CD4-positive, alpha-beta T cell (primary cell): ENCODE measurements around the gene MTCL1. TPM values are rescaled to one million over a fixed set of nuclear protein-coding genes. Genes with fewer than 3 reads are reported as not detected.

Experiments used
- ATAC-seq: fragments of 200-7000 bp; cut with Tn5 transposase; one replicate; pipeline ENCODE4 v1.10.0; 2022; ENCODE audit warnings: mild to moderate bottlenecking; ENCODE audit not compliant: poor library complexity
- CTCF ChIA-PET: fragments of 350-600 bp; sonication (Branson Sonifier 250); formaldehyde crosslinking; loops from one replicate; lab custom pipeline; 2021; ENCODE audit warnings: antibody characterized with exemption, inconsistent platforms; lab: Charles Lee
- POLR2A ChIA-PET: fragments of 350-600 bp; sonication (Branson Sonifier 250); formaldehyde crosslinking; loops from one replicate; lab custom pipeline; 2021; ENCODE audit warnings: antibody characterized with exemption, inconsistent platforms; lab: Charles Lee
- DNase-seq, 14 experiments: peaks; one replicate each; pipeline ENCODE4 v3.0.0-alpha.2; 2013 to 2020; ENCODE audit warnings: mixed read lengths in 2 of 14
- H3K27ac ChIP-seq, 2 donors: one replicate each; pipeline versions ENCODE4 v1.5.1 to v1.7.0; 2013; ENCODE audit warnings: low read length in 2 of 2, low read depth in 1 of 2, mild to moderate bottlenecking in 1 of 2
- H3K27me3 ChIP-seq, 2 experiments: 1 replicate in 1 of 2; 2 replicates in 1 of 2; pipeline versions ENCODE4 v1.6.1 to v1.7.0; 2013; ENCODE audit warnings: low read length in 2 of 2, control low read depth in 1 of 2, mild to moderate bottlenecking in 1 of 2, moderate library complexity in 1 of 2; ENCODE audit not compliant: insufficient read depth in 2 of 2, control insufficient read depth in 1 of 2
- H3K36me3 ChIP-seq: one replicate; pipeline ENCODE4 v1.6.1; 2013; ENCODE audit warnings: low read length, control low read depth; ENCODE audit not compliant: insufficient read depth
- H3K4me1 ChIP-seq: one replicate; pipeline ENCODE4 v1.6.1; 2013; ENCODE audit warnings: low read length, control low read depth; ENCODE audit not compliant: insufficient read depth
- H3K4me3 ChIP-seq: one replicate; pipeline ENCODE4 v1.5.1; 2013; ENCODE audit warnings: mild to moderate bottlenecking, low read length, moderate library complexity
- H3K9me3 ChIP-seq, 2 experiments: 1 replicate in 1 of 2; 2 replicates in 1 of 2; pipeline versions ENCODE4 v1.6.1 to v1.7.0; 2013; ENCODE audit warnings: low read length in 2 of 2, mild to moderate bottlenecking in 2 of 2, control low read depth in 1 of 2, moderate library complexity in 1 of 2; ENCODE audit not compliant: control insufficient read depth in 1 of 2, insufficient read depth in 1 of 2
- H3K27ac Mint-ChIP-seq: one replicate; pipeline ENCODE4 v1.8.0; 2020; ENCODE audit warnings: mixed read lengths
- H3K27me3 Mint-ChIP-seq: one replicate; pipeline ENCODE4 v1.8.0; 2021; ENCODE audit warnings: mixed read lengths
- H3K36me3 Mint-ChIP-seq: one replicate; pipeline ENCODE4 v1.8.0; 2021; ENCODE audit warnings: low read depth, mixed read lengths
- H3K4me1 Mint-ChIP-seq: one replicate; pipeline ENCODE4 v1.8.0; 2021; ENCODE audit warnings: low read depth, mixed read lengths
- H3K4me3 Mint-ChIP-seq: one replicate; pipeline ENCODE4 v1.8.0; 2020; ENCODE audit warnings: mild to moderate bottlenecking, mixed read lengths
- H3K9me3 Mint-ChIP-seq: one replicate; pipeline ENCODE4 v1.8.0; 2020; ENCODE audit warnings: mixed read lengths
- intact Hi-C, 2 experiments: fragments of 100-400 bp; cut with DNase I in 1 of 2; cut with micrococcal nuclease in 1 of 2; formaldehyde crosslinking; loops; one replicate each; pipeline versions ENCODE4 v1.15.1 to v1.9.0; 2023 to 2025; cut with DNase I, micrococcal nuclease
- total RNA-seq, 174 experiments: library from RNA in 2 of 174; stranded (reverse) in 2 of 174; gene quantifications; one replicate each; pipeline ENCODE4 v1.2.3 and lab custom pipeline; 2021 to 2026
- TF ChIP-seq, protein P1 (sequence below): fragments of 200-600 bp; IDR thresholded peaks from one replicate; pipeline ENCODE4 v1.8.0; 2022; ENCODE audit warnings: antibody characterized with exemption, mild to moderate bottlenecking

MTCL1 gene
- total RNA-seq, 2 experiments from 2014 or later: 0.11 to 0.55 TPM

DNA sequence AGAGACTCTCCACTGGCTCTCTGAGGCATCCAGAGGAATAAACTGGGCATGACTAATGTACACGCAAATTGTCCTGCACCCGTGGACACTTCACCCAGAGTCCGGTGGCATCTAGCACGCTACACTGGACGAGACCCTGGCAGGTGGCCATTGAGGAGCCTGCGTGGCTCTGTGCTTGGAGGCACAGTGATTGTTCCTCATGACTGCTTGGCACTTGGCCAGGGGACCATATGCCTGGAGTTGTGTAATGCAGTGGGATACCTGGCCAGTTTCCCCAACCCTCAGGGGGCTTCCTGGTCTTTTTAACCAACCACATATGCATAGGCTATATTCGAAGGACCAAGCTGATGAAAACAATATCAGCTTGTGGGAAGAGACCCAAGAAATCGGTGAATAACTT lies 66.6 kb downstream of the MTCL1 start:
- Histone ChIP-seq H3K36me3 (no peaks in the 10 kb centered on the region), H3K4me3 (no peak overlapping the region), H3K4me1 (no peaks in the 10 kb centered on the region), H3K9me3 (no peaks in the 10 kb centered on the region), H3K27me3 (no peaks in the 10 kb centered on the region), H3K27ac (no peak overlapping the region)
- Mint-ChIP-seq H3K9me3 (no peaks in the 10 kb centered on the region), H3K36me3 (no peaks in the 10 kb centered on the region), H3K27ac (no peak overlapping the region), H3K27me3 (no peaks in the 10 kb centered on the region), H3K4me1 (no peaks in the 10 kb centered on the region), H3K4me3 (no peak overlapping the region)
- intact Hi-C loops: no loop called here
- ChIA-PET POLR2A (no interaction called here), CTCF (no interaction called here)
- DNase-seq (no peak), ATAC-seq (no peak)
- TF ChIP-seq, protein P1, sequence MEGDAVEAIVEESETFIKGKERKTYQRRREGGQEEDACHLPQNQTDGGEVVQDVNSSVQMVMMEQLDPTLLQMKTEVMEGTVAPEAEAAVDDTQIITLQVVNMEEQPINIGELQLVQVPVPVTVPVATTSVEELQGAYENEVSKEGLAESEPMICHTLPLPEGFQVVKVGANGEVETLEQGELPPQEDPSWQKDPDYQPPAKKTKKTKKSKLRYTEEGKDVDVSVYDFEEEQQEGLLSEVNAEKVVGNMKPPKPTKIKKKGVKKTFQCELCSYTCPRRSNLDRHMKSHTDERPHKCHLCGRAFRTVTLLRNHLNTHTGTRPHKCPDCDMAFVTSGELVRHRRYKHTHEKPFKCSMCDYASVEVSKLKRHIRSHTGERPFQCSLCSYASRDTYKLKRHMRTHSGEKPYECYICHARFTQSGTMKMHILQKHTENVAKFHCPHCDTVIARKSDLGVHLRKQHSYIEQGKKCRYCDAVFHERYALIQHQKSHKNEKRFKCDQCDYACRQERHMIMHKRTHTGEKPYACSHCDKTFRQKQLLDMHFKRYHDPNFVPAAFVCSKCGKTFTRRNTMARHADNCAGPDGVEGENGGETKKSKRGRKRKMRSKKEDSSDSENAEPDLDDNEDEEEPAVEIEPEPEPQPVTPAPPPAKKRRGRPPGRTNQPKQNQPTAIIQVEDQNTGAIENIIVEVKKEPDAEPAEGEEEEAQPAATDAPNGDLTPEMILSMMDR: no peak

DNA sequence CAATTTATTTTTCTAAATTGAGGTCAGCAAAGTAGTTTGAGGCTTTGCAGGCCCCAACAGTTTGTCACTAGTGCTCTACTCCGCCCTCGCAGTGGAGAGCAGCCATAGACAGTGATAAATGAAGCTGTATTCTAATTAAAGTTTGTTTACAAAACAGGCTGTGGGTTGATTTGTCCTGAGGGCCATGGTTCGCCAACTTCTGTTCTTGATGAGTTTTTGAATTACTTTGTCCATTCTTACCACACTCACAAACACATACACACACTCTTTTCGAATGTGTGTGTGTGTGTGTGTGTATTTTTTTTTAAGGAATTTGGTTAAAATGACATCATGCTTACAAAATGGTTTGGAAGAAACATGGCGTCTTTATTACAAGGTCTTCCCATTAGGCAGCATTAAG lies 68.6 kb downstream of the MTCL1 start:
- no peak overlapping the region for H3K27ac ChIP-seq
- TF ChIP-seq, protein P1: no peak
- POLR2A ChIA-PET: no interaction called here
- H3K36me3 ChIP-seq: no peaks in the 10 kb centered on the region
- no peak overlapping the region for H3K4me3 Mint-ChIP-seq
- no peak overlapping the region for H3K4me3 ChIP-seq
- intact Hi-C loops: no loop called here
- H3K27me3 ChIP-seq: no peaks in the 10 kb centered on the region
- no peaks in the 10 kb centered on the region for H3K36me3 Mint-ChIP-seq
- no peaks in the 10 kb centered on the region for H3K4me1 Mint-ChIP-seq
- CTCF ChIA-PET: no interaction called here
- no peaks in the 10 kb centered on the region for H3K9me3 Mint-ChIP-seq
- H3K27me3 Mint-ChIP-seq: peaks cover 9% of the 10 kb centered on the region
- DNase-seq: no peak
- no peak overlapping the region for H3K27ac Mint-ChIP-seq
- no peaks in the 10 kb centered on the region for H3K4me1 ChIP-seq
- no peaks in the 10 kb centered on the region for H3K9me3 ChIP-seq
- no peak for ATAC-seq

GRCh38 chr18:8776013-8776943 lies 70.9 kb downstream of the MTCL1 start:
- Histone ChIP-seq H3K4me3 (no peak overlapping the region), H3K4me1 (no peaks in the 10 kb centered on the region), H3K27me3 (peaks cover 0 to 2% of the 10 kb centered on the region in 2 experiments), H3K36me3 (no peaks in the 10 kb centered on the region), H3K9me3 (no peaks in the 10 kb centered on the region), H3K27ac (no peak overlapping the region)
- Mint-ChIP-seq H3K27me3 (peaks cover 9% of the 10 kb centered on the region), H3K4me3 (no peak overlapping the region), H3K9me3 (no peaks in the 10 kb centered on the region), H3K36me3 (no peaks in the 10 kb centered on the region), H3K27ac (no peak overlapping the region), H3K4me1 (no peaks in the 10 kb centered on the region)
- ATAC-seq: no peak
- intact Hi-C loops: no loop called here
- CTCF ChIA-PET: no interaction called here
- TF ChIP-seq, protein P1: no peak
- no peak for DNase-seq
- POLR2A ChIA-PET: no interaction called here
